Muscle layer of duodenum (tissue), 2 donors: ENCODE measurements around the gene FBXO8.
A peak's percentile ranks its signal among the peaks of the same experiment; 100 is the strongest.

Experiments used
- H3K27ac ChIP-seq: one replicate; pipeline ENCODE4 v1.7.0; 2013; ENCODE audit warnings: mild to moderate bottlenecking, low read length
- H3K27me3 ChIP-seq: one replicate; pipeline ENCODE4 v1.7.0; 2013; ENCODE audit warnings: low read depth, mild to moderate bottlenecking, control low read depth, low read length
- H3K36me3 ChIP-seq, 2 donors: one replicate each; pipeline ENCODE4 v1.7.0; 2013; ENCODE audit warnings: low read length in 2 of 2, control low read depth in 1 of 2, mild to moderate bottlenecking in 1 of 2; ENCODE audit not compliant: insufficient read depth in 2 of 2, control insufficient read depth in 1 of 2
- H3K4me1 ChIP-seq, 2 donors: one replicate each; pipeline ENCODE4 v1.7.0; 2013; ENCODE audit warnings: low read length in 2 of 2, mild to moderate bottlenecking in 2 of 2, control low read depth in 1 of 2, moderate library complexity in 1 of 2; ENCODE audit not compliant: insufficient read depth in 2 of 2, control insufficient read depth in 1 of 2
- H3K4me3 ChIP-seq, 2 donors: one replicate each; pipeline ENCODE4 v1.7.0; 2013; ENCODE audit warnings: low read length in 2 of 2, low read depth in 1 of 2, mild to moderate bottlenecking in 1 of 2
- H3K9me3 ChIP-seq, 2 donors: one replicate each; pipeline ENCODE4 v1.7.0; 2013; ENCODE audit warnings: low read length in 2 of 2, control low read depth in 1 of 2, mild to moderate bottlenecking in 1 of 2; ENCODE audit not compliant: control insufficient read depth in 1 of 2
- donor health status: healthy.

Gene FBXO8

GRCh38 chr4:174216799-174217272, 66.6 kb downstream of the FBXO8 start:
- no peaks in the 10 kb centered on the region for H3K36me3 ChIP-seq
- peak overlapping the region; percentile 58 to 67 for H3K4me3 ChIP-seq
- H3K27me3 ChIP-seq: peaks cover 53% of the 10 kb centered on the region
- no peaks in the 10 kb centered on the region for H3K9me3 ChIP-seq
- no peak overlapping the region for H3K27ac ChIP-seq
- peaks cover 0 to 25% of the 10 kb centered on the region in 2 donors for H3K4me1 ChIP-seq

DNA sequence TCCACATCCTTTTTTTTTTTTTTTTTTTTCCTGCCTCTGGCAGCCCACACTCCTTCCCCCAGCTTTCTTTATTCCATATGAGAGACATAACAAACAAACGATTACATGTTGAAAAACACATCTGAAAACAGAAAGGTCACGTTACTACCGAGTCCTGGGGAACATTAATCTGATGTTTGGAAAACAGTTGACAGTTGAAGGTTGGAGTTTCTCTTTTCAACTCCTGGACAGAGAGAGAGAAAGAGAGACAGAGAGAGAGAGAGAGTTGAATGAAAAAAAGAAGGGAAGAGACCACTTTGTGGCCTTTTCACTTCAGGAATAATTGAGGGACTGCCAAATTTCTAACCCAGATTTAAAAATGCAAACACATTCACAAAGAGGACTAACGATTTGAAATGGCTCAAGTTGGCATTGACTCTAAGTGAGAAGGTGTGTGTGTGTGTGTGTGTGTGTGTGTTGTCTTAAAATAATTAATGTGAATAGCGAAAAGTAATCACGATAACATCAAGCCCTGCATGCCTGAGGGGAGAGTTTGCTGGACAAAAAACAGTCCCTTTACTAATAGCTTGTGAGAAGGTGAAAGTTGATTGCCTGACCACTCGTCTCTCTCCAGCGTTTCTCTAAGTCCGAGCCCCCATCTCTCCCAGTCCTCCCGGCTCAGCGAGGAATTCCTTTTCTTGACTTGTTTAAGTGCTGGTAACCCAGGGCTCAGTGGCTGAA, 67.3 kb downstream of the FBXO8 start:
- H3K27ac ChIP-seq: no peak overlapping the region
- H3K4me3 ChIP-seq: peak overlapping the region; percentile 58 to 67
- H3K4me1 ChIP-seq: peaks cover 0 to 27% of the 10 kb centered on the region in 2 donors
- H3K27me3 ChIP-seq: peaks cover 57% of the 10 kb centered on the region
- no peaks in the 10 kb centered on the region for H3K36me3 ChIP-seq
- H3K9me3 ChIP-seq: no peaks in the 10 kb centered on the region

DNA sequence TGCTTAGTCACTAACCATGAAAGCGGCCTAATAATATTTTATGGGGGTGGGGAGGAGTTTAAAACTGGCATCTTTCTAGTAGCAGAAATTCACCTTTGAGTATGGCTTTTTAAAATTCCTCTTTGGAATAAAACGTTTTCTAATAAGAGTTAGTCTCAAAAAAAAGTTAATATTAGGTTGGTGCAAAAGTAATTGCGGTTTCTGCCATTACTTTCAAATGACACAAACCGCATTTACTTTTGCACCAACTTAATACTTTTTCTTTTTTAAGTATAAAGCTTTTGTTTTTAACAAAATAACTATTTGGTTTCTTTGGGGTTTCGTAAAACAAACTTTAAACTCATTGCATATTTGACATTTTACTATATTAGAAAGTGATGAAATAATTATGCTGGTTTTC, 68.4 kb downstream of the FBXO8 start:
- H3K4me1 ChIP-seq: peaks cover 0 to 27% of the 10 kb centered on the region in 2 donors
- peaks cover 57% of the 10 kb centered on the region for H3K27me3 ChIP-seq
- no peaks in the 10 kb centered on the region for H3K9me3 ChIP-seq
- H3K27ac ChIP-seq: no peak overlapping the region
- no peaks in the 10 kb centered on the region for H3K36me3 ChIP-seq
- H3K4me3 ChIP-seq: peak overlapping the region in 1 of 2 donors; percentile 65

DNA sequence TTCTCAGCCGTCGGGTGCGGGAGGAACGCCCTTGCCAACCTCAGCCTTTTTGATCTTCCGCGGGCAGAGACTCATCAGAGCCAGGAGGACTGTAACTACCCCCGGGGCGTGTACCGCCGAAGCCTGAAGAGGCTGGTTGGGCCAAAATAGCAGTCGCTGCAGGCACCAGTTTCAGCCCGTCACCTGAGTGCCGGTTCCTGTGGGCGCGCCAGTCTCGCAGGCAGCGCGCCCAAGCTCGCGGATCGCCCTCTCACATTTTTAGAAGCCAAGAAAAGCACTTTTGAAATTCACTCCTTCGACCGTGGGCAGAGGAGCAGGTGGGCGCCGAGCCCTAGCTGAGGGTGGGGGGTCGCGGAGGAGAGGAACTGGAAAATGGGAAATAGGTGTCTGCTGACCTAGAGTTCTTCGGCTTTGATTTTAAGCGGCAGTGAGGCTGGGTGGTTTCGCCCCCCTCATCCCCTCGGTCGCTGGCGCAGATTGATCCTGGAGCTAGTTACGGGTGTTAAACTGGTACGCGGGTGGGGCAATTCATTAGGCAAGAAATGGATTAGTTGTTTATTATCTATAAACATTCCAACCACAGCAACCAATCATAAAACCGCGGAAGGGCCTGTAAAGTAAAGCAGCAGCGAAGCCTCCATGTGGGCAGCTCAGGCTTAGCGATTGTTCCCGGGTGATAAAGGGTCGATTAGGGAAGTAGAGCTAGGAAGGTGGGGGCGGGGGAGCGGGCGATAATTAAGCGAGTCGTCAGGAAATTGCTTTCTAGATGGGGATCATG, 69.2 kb downstream of the FBXO8 start:
- no peaks in the 10 kb centered on the region for H3K36me3 ChIP-seq
- H3K4me3 ChIP-seq: peak overlapping the region; percentile 43 to 65
- peaks cover 57% of the 10 kb centered on the region for H3K27me3 ChIP-seq
- no peak overlapping the region for H3K27ac ChIP-seq
- H3K4me1 ChIP-seq: peaks cover 0 to 27% of the 10 kb centered on the region in 2 donors
- H3K9me3 ChIP-seq: no peaks in the 10 kb centered on the region

DNA sequence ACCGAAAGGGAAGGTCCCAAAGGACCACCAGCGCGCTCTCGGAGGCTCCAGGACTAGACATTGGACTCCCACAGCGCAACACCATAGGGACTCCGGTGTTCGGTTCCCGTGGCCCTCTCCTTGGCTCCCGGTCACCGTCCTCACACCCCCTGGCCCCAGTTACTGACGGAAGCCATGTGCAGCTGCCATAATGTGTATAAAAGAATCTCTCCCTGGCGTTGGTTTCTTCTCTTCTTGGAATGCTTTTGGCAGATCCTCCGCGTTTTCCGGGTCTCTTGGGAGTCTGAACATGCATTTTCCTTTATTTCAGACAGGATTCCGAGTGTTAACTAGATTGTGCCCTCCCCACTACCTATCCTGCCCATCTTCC, 69.8 kb downstream of the FBXO8 start:
- H3K27ac ChIP-seq: no peak overlapping the region
- H3K36me3 ChIP-seq: no peaks in the 10 kb centered on the region
- H3K4me3 ChIP-seq: peak overlapping the region; percentile 43 to 65
- peaks cover 56% of the 10 kb centered on the region for H3K27me3 ChIP-seq
- peaks cover 0 to 27% of the 10 kb centered on the region in 2 donors for H3K4me1 ChIP-seq
- no peaks in the 10 kb centered on the region for H3K9me3 ChIP-seq

- Histone ChIP-seq H3K4me3 (no peak overlapping the region), H3K36me3 (no peaks in the 10 kb centered on the region), H3K9me3 (no peaks in the 10 kb centered on the region), H3K27ac (no peak overlapping the region), H3K27me3 (peaks cover 40% of the 10 kb centered on the region), H3K4me1 (peaks cover 0 to 20% of the 10 kb centered on the region in 2 donors)
Measured at GRCh38 chr4:174212061-174212460, 71.4 kb downstream of the FBXO8 start.

DNA sequence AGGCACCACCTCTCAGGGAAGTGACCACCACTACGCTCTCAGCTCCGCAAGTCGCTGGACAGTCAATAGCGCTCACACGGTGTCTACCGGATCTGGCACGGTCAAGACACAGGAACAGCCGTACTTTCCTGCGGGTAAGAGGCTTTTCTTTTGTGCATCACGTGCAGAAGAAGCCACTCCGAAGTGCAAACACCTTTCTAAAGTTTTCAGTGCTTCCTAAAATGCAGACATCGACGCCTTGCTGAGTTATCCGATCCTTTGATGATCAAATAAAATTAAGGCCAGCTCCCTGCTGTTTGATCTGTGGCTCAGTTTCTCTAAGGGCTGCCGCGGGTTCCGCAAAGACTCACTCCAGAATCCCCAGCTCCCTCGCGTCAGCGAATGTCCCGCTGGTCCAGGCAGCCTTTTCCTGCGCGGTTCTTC, 71.8 kb downstream of the FBXO8 start:
- H3K4me3 ChIP-seq: no peak overlapping the region
- no peaks in the 10 kb centered on the region for H3K36me3 ChIP-seq
- peaks cover 35% of the 10 kb centered on the region for H3K27me3 ChIP-seq
- no peaks in the 10 kb centered on the region for H3K9me3 ChIP-seq
- no peak overlapping the region for H3K27ac ChIP-seq
- peaks cover 0 to 19% of the 10 kb centered on the region in 2 donors for H3K4me1 ChIP-seq

DNA sequence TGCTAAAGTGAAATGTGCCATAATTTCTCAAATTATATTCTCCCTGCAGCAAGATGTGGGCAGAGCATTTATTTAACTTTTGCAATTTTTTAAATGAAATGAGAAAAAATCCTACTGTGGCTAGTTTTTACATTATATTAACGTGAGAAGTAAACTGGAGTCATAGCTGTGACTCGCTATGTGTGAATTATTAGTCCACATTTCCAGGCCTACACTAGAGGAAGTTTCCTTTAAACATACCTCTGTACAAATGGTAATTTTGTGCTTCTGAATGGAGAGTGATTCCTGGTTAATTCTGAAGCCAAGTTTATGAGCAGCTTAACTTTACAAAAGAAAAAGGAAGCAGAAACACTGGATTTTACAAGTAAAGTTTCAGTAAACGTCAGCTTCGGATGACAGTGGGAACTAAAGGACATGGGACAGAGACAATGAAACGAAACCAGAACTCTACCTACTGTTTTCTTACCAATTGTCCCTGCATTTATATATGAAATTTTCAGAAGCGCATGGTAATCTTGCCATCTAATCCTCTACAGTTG, 72.4 kb downstream of the FBXO8 start:
- Histone ChIP-seq H3K36me3 (no peaks in the 10 kb centered on the region), H3K27ac (no peak overlapping the region), H3K9me3 (no peaks in the 10 kb centered on the region), H3K27me3 (peaks cover 29% of the 10 kb centered on the region), H3K4me1 (peaks cover 0 to 19% of the 10 kb centered on the region in 2 donors), H3K4me3 (no peak overlapping the region)

GRCh38 chr4:174210354-174210753, 73.1 kb downstream of the FBXO8 start:
- Histone ChIP-seq H3K36me3 (no peaks in the 10 kb centered on the region), H3K4me3 (no peak overlapping the region), H3K9me3 (no peaks in the 10 kb centered on the region), H3K4me1 (peaks cover 0 to 19% of the 10 kb centered on the region in 2 donors), H3K27ac (no peak overlapping the region), H3K27me3 (peaks cover 26% of the 10 kb centered on the region)

DNA sequence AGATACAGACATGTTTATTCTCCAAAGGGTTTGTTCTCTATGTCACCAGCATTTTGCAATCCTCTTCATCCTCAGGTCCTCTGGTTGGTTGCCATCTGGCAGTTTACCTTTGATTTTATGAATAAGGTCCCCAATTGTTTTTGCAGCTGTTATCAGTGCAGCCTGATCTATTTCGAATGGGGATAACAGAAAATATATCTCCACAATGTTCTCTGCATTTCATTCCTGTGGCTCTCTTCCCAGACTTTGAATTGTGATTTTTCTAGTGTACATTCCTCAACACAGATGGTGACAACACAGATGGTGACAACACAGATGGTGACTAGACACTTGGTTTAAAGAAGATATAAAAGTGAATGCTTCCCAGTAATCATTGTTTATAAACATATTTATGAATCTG, 74.1 kb downstream of the FBXO8 start:
- no peaks in the 10 kb centered on the region for H3K36me3 ChIP-seq
- no peak overlapping the region for H3K27ac ChIP-seq
- H3K9me3 ChIP-seq: no peaks in the 10 kb centered on the region
- H3K27me3 ChIP-seq: peaks cover 19% of the 10 kb centered on the region
- peaks cover 0 to 12% of the 10 kb centered on the region in 2 donors for H3K4me1 ChIP-seq
- no peak overlapping the region for H3K4me3 ChIP-seq

GRCh38 chr4:174207367-174207766, 76.1 kb downstream of the FBXO8 start:
- Histone ChIP-seq H3K9me3 (no peaks in the 10 kb centered on the region), H3K27me3 (peaks cover 5% of the 10 kb centered on the region), H3K4me1 (peaks cover 0 to 4% of the 10 kb centered on the region in 2 donors), H3K36me3 (no peaks in the 10 kb centered on the region), H3K27ac (no peak overlapping the region), H3K4me3 (no peak overlapping the region)
